Activated CD4-positive, alpha-beta memory T cell treated with anti-CD3 and anti-CD28 coated beads for 36 hours (primary cell): ENCODE data around the gene PPIL1. TPM values are rescaled to one million over a fixed set of nuclear protein-coding genes. Genes with fewer than 3 reads are reported as not detected.

Experiments
- CTCF ChIA-PET: fragments of 350-600 bp; sonication (Branson Sonifier 250); formaldehyde crosslinking; loops from one replicate; lab custom pipeline; 2021; ENCODE audit warnings: antibody characterized with exemption, inconsistent platforms; lab: Charles Lee
- POLR2A ChIA-PET: fragments of 350-600 bp; sonication (Branson Sonifier 250); formaldehyde crosslinking; loops from one replicate; lab custom pipeline; 2021; ENCODE audit warnings: antibody characterized with exemption; lab: Charles Lee
- DNase-seq: peaks from one replicate; pipeline ENCODE4 v3.0.0-alpha.2; 2020
- H3K27ac Mint-ChIP-seq: one replicate; pipeline ENCODE4 v1.8.0; 2021; ENCODE audit warnings: mixed read lengths
- H3K27me3 Mint-ChIP-seq: one replicate; pipeline ENCODE4 v1.8.0; 2021; ENCODE audit warnings: mixed read lengths
- H3K36me3 Mint-ChIP-seq: one replicate; pipeline ENCODE4 v1.8.0; 2021; ENCODE audit warnings: mixed read lengths
- H3K4me1 Mint-ChIP-seq: one replicate; pipeline ENCODE4 v1.8.0; 2021; ENCODE audit warnings: low read depth, mixed read lengths
- H3K4me3 Mint-ChIP-seq: one replicate; pipeline ENCODE4 v1.8.0; 2021; ENCODE audit warnings: mild to moderate bottlenecking, mixed read lengths
- H3K9me3 Mint-ChIP-seq: one replicate; pipeline ENCODE4 v1.8.0; 2021; ENCODE audit warnings: mixed read lengths
- intact Hi-C: fragments of 100-400 bp; cut with micrococcal nuclease; formaldehyde crosslinking; loops from one replicate; pipeline ENCODE4 v1.15.1; 2023
- total RNA-seq, 2 experiments: library from RNA; stranded (reverse); gene quantifications; one replicate each; pipeline ENCODE4 v1.2.3, GENCODE V29; 2021

Gene PPIL1
- total RNA-seq, 2 experiments from 2014 or later: 38.5 to 40.6 TPM

- ChIA-PET POLR2A (interaction anchor here (0.6 kb wide), 1 partner anchor 269 kb away, joined by 4 read pairs; no protein-coding TSS in a partner anchor), CTCF (interaction anchor here (1.0 to 2.8 kb wide), 3 partner anchors 15 to 273 kb away, joined by 4 to 23 read pairs (median 5); no protein-coding TSS in a partner anchor)
- H3K36me3 Mint-ChIP-seq: peaks cover 1% of the 10 kb centered on the region
- H3K9me3 Mint-ChIP-seq: no peaks in the 10 kb centered on the region
- no peak overlapping the region for H3K27ac Mint-ChIP-seq
- intact Hi-C loops: no loop called here
- peaks cover 36% of the 10 kb centered on the region for H3K4me1 Mint-ChIP-seq
- DNase-seq: no peak
- no peak overlapping the region for H3K4me3 Mint-ChIP-seq
- H3K27me3 Mint-ChIP-seq: no peaks in the 10 kb centered on the region
Measured at GRCh38 chr6:36888115-36888643, 13.6 kb upstream of the PPIL1 start.

DNA sequence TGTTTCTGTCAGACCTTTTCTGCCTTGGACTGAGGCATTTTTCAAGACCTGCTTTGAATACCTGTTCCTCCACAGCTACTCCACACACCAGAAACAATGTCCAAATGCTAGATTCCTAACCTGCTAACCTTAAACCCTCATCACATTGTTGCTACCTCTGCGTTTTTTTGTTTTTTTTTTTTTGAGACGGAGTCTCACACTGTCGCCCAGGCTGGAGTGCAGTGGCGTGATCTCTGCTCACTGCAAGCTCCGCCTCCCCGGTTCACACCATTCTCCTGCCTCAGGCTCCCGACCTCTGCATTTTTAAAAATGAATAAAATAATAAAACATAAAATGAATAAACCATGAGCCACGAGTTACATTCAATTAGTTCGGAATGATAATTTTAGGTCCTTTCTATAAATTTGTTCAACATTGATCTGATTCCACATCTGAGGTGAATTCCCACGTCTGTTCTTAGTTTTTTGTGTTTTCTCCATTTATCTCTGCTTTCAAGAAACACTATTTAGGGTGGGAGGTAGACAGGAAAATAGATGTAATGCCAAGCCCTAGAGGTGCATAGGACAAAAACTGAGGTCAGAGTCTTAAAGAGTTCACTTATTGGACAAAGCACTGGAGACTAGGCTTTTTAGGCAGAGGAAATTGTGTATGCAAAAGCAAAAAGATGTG is 12.5 kb upstream of the PPIL1 start:
- H3K4me3 Mint-ChIP-seq: peak overlapping the region; percentile 88
- DNase-seq: no peak
- POLR2A ChIA-PET: no interaction called here
- H3K36me3 Mint-ChIP-seq: peaks cover 1% of the 10 kb centered on the region
- no peaks in the 10 kb centered on the region for H3K9me3 Mint-ChIP-seq
- H3K27me3 Mint-ChIP-seq: no peaks in the 10 kb centered on the region
- peaks cover 36% of the 10 kb centered on the region for H3K4me1 Mint-ChIP-seq
- peak overlapping the region; percentile 50 for H3K27ac Mint-ChIP-seq
- CTCF ChIA-PET: interaction anchor here (2.5 to 8.5 kb wide), 2 partner anchors 13 to 132 kb away, joined by 93 to 138 read pairs; partner anchors contain the start of gene PPIL1
- intact Hi-C loops: no loop called here

DNA sequence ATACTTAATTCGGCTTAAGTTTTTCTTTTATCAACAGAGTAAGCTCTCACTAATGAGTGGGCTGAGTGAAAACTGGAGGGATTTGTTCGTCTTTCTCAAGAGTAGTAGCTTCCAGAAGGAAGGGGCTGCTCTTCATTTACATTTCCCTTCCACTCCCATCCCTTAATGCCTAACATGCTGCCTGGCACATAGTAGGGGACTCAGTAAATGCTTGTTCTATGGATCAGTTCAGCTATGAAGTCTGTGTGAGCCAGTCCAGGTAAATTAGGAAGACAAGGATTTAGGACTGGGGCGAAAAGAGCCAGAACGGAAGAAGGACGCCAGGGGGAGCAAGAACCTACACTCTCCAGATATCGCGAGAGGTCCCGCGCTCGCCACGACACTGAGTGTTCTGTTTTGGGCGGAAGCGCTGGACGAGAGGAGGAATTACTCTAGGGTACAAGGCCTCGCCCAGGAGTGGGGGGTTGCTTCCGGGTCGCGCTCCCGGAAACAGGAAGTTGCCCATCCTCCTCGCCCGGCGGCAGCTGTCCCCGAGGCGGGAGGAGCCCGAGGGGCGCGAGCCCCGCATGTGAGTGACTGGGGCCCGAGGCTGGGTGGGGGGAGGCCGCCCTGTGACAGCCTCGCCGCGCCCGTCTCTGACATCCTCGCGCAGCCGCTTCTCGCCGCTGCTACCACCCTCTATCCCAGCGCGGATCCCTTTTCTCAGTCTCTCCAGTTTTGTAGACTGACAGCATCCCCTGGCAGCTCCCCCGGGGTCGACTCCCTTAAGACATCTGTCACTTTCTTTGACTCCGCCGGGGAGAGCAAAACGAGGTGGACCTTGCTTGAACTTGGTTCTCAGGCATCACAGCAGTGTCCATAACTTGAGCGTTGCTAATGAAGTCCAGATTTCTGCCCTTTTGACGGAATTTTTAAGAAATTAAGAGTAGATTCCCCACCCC is 11.1 kb upstream of the PPIL1 start, which contains the start of gene C6orf89:
Gene C6orf89 (plus strand): TSS at position 492 of the 941 bp plus-strand sequence. CDS start 13,493 bp downstream, outside the sequence.
- ChIA-PET CTCF (interaction anchor here (0.5 to 8.5 kb wide), 37 partner anchors 9 to 391 kb away, joined by 3 to 138 read pairs (median 4); partner anchors contain the start of genes MTCH1 and PPIL1), POLR2A (interaction anchor here (0.6 to 1.7 kb wide), 8 partner anchors 11 to 324 kb away, joined by 3 to 11 read pairs (median 4); partner anchors contain the start of genes MTCH1 and PPIL1)
- Mint-ChIP-seq H3K4me1 (peaks cover 36% of the 10 kb centered on the region), H3K27me3 (no peaks in the 10 kb centered on the region), H3K9me3 (no peaks in the 10 kb centered on the region), H3K27ac (peak within 1 kb of the TSS; percentile 92), H3K36me3 (no peaks in the 10 kb centered on the region), H3K4me3 (peak within 1 kb of the TSS; percentile 88)
- intact Hi-C loops: loop anchor here (1.0 to 2.0 kb wide), 6 partner anchors 10 to 323 kb away; no protein-coding TSS in a partner anchor
- DNase-seq: peak; percentile 98

GRCh38 chr6:36884610-36885009 is 10.0 kb upstream of the PPIL1 start:
- Mint-ChIP-seq H3K9me3 (no peaks in the 10 kb centered on the region), H3K4me1 (peaks cover 32% of the 10 kb centered on the region), H3K4me3 (no peak overlapping the region), H3K27ac (no peak overlapping the region), H3K36me3 (no peaks in the 10 kb centered on the region), H3K27me3 (no peaks in the 10 kb centered on the region)
- DNase-seq: no peak
- POLR2A ChIA-PET: interaction anchor here (0.9 to 1.7 kb wide), 3 partner anchors 10 to 134 kb away, joined by 3 to 10 read pairs (median 8); partner anchors contain the start of gene PPIL1
- intact Hi-C loops: loop anchor here (1.0 to 2.0 kb wide), 6 partner anchors 9 to 324 kb away; no protein-coding TSS in a partner anchor
- CTCF ChIA-PET: interaction anchor here (0.8 to 8.5 kb wide), 20 partner anchors 10 to 336 kb away, joined by 3 to 138 read pairs (median 5); partner anchors contain the start of gene PPIL1

DNA sequence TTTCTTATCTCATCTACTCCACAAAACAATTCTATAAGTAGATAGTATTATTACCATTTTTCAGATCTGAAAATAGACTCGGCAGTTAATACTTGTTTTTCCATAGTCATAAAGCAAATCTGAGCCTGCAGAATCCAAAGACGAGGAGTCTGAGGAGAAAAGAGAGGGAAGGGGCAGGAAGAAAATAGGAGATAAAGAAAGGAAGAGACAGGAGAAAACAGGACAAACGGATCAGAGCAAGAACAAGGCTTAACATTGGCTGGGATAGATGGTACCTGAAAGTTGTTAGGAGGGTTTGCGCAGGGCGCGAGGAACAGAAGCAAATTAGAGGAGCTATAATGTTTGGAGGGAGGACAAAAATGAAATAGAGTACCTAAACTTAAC is 639 bp upstream of the PPIL1 start:
- H3K9me3 Mint-ChIP-seq: no peaks in the 10 kb centered on the region
- H3K27ac Mint-ChIP-seq: peak overlapping the region; percentile 99
- DNase-seq: no peak
- H3K27me3 Mint-ChIP-seq: peaks cover 2% of the 10 kb centered on the region
- ChIA-PET CTCF (interaction anchor here (0.8 to 6.1 kb wide), 13 partner anchors 8 to 296 kb away, joined by 3 to 93 read pairs (median 8); partner anchors contain the start of genes C6orf89 and MTCH1), POLR2A (interaction anchor here (1.1 to 4.4 kb wide), 5 partner anchors 9 to 382 kb away, joined by 3 to 21 read pairs (median 5); partner anchors contain the start of genes C6orf89, MTCH1, TBC1D22B and TMEM217)
- peaks cover 36% of the 10 kb centered on the region for H3K4me1 Mint-ChIP-seq
- intact Hi-C loops: loop anchor here (1.0 kb wide), 1 partner anchor 10 kb away; the partner anchor contains the start of gene C6orf89
- H3K4me3 Mint-ChIP-seq: peak overlapping the region; percentile 98
- H3K36me3 Mint-ChIP-seq: peaks cover 22% of the 10 kb centered on the region

DNA sequence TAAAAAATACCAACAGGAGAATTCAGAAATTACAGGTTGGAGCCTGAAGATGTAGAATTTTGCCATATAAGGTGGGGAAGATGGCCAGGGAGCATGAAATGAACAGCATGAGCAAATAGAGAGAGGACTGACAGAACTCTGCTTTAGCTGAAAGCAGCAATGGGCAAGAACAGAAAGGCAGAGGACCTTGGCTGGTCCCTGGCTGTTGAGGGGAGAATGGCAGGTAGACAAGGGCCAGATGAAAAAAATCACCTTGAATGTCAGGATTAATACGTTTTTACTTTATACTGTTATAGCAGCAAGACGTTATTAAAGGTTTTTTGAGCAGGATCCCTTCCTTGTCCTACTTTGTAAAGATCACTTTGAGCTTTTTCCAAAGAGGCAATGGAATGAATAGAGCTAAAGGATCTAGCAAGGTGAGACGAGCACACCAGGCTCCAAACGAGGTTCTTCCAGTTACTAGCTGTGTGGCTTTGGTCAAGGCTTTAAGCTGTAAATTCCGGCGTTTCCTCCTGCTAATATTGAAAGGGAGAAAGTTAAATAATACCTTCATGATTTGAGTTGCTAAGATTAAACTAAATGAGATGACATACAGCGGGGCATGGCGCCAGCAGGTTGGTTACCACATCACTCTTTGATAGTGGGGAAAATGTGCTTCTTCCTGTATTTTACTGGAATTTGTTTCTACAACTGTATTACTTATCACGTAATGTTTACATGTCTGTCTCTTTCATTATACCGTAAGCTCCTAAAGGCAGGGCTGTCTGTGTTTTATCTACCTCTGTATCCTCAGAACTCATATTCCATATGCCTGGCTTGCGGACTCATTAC is 776 bp downstream of the PPIL1 start:
- peaks cover 45% of the 10 kb centered on the region for H3K4me1 Mint-ChIP-seq
- H3K27me3 Mint-ChIP-seq: peaks cover 2% of the 10 kb centered on the region
- H3K4me3 Mint-ChIP-seq: peak overlapping the region; percentile 98
- H3K27ac Mint-ChIP-seq: peak overlapping the region; percentile 99
- intact Hi-C loops: loop anchor here (5.0 kb wide), 1 partner anchor 192 kb away; no protein-coding TSS in a partner anchor
- POLR2A ChIA-PET: interaction anchor here (1.1 to 4.4 kb wide), 4 partner anchors 8 to 112 kb away, joined by 3 to 21 read pairs (median 6); partner anchors contain the start of genes C6orf89 and MTCH1
- no peaks in the 10 kb centered on the region for H3K9me3 Mint-ChIP-seq
- CTCF ChIA-PET: interaction anchor here (0.6 to 6.1 kb wide), 20 partner anchors 8 to 337 kb away, joined by 3 to 93 read pairs (median 4); partner anchors contain the start of genes C6orf89 and MTCH1
- H3K36me3 Mint-ChIP-seq: peaks cover 32% of the 10 kb centered on the region
- peak; percentile 49 for DNase-seq

DNA sequence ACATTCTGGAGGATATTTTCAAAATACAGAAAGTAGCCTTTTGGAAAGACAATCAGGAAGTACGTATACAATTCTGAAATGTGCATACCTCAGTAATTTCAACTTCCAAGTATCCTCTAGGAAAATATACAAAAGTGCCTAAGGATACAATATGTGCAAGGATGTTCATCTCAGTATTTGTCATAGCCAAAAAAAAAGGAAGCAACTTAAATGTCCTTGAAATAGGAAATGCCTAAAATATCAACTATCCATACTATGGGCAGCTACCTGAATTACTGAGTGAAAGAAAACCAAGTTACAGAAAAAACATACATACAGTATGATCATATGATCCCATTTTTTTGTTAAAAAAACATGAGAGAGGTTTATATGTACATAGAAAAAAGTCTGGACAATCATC is 1.5 kb downstream of the PPIL1 start:
- H3K4me3 Mint-ChIP-seq: peak overlapping the region; percentile 98
- DNase-seq: no peak
- ChIA-PET POLR2A (interaction anchor here (4.4 kb wide), 1 partner anchor 113 kb away, joined by 21 read pairs; the partner anchor contains the start of gene MTCH1), CTCF (interaction anchor here (0.7 to 6.1 kb wide), 13 partner anchors 9 to 337 kb away, joined by 3 to 93 read pairs (median 8); partner anchors contain the start of genes C6orf89 and MTCH1)
- intact Hi-C loops: loop anchor here (5.0 kb wide), 1 partner anchor 191 kb away; no protein-coding TSS in a partner anchor
- peaks cover 37% of the 10 kb centered on the region for H3K36me3 Mint-ChIP-seq
- H3K4me1 Mint-ChIP-seq: peaks cover 50% of the 10 kb centered on the region
- H3K27me3 Mint-ChIP-seq: peaks cover 2% of the 10 kb centered on the region
- H3K27ac Mint-ChIP-seq: peak overlapping the region; percentile 99
- H3K9me3 Mint-ChIP-seq: no peaks in the 10 kb centered on the region

GRCh38 chr6:36871686-36872085 is 2.9 kb downstream of the PPIL1 start:
- peaks cover 50% of the 10 kb centered on the region for H3K36me3 Mint-ChIP-seq

DNA sequence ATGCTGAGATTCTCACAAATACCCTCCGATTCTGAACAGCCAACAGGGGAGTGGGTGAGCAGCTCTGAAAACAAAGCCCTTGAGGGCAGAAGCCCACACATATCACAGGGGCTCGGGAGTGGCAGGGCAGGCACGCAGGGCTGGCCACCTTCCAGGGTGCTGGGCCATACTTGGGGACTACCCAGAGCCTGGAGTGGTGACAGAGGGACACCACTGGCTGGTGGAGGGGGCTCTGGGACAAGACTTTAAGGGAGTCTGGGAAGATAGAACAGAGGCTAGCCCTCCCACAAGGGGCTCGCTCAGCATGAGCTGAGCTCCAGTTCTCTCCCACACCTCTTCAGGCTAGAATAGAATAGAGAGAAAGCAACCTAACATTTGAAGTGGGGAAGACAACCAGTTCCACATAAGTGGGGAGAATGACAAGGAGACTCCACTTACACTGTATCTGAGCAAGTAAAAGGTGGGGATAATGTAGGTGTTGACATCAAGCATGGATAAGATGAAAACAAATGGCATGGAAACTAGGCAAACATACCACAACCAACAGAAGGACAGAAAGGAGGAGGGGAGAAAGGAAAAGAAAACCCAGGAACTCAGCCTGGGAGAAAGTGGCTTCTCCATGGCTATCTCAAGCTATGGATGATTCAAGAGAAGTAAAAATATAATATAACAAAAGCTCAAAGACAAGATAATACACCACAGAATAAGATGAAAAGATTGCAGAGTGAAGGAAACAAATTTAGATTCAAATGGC is 7.0 kb downstream of the PPIL1 start:
- H3K4me1 Mint-ChIP-seq: peaks cover 76% of the 10 kb centered on the region
- ChIA-PET POLR2A (no interaction called here), CTCF (interaction anchor here (0.7 to 1.1 kb wide), 2 partner anchors 18 to 100 kb away, joined by 3 to 6 read pairs; partner anchors contain the start of gene C6orf89)
- no peaks in the 10 kb centered on the region for H3K9me3 Mint-ChIP-seq
- H3K27ac Mint-ChIP-seq: no peak overlapping the region
- no peak overlapping the region for H3K4me3 Mint-ChIP-seq
- H3K27me3 Mint-ChIP-seq: no peaks in the 10 kb centered on the region
- intact Hi-C loops: loop anchor here (1.0 kb wide), 1 partner anchor 45 kb away; no protein-coding TSS in a partner anchor
- peaks cover 66% of the 10 kb centered on the region for H3K36me3 Mint-ChIP-seq
- no peak for DNase-seq

More at GRCh38 chr6:36871686-36872085, 2.9 kb downstream of the PPIL1 start:
- Mint-ChIP-seq H3K4me1 (peaks cover 64% of the 10 kb centered on the region), H3K27me3 (no peaks in the 10 kb centered on the region), H3K4me3 (no peak overlapping the region), H3K27ac (no peak overlapping the region), H3K9me3 (no peaks in the 10 kb centered on the region)
- intact Hi-C loops: loop anchor here (5.0 kb wide), 1 partner anchor 189 kb away; no protein-coding TSS in a partner anchor
- DNase-seq: no peak
- ChIA-PET POLR2A (no interaction called here), CTCF (interaction anchor here (1.2 to 6.1 kb wide), 4 partner anchors 14 to 246 kb away, joined by 3 to 93 read pairs (median 26); partner anchors contain the start of gene C6orf89)
